Activated naive CD8-positive, alpha-beta T cell (primary cell): ENCODE data around the gene SHTN1.

ENCODE experiments used
- H3K27ac Mint-ChIP-seq: one replicate; pipeline ENCODE4 v1.8.0; 2021; ENCODE audit warnings: mixed read lengths
- H3K27me3 Mint-ChIP-seq: one replicate; pipeline ENCODE4 v1.8.0; 2021; ENCODE audit warnings: mixed read lengths
- H3K36me3 Mint-ChIP-seq: one replicate; pipeline ENCODE4 v1.8.0; 2021; ENCODE audit warnings: mixed read lengths
- H3K4me1 Mint-ChIP-seq: one replicate; pipeline ENCODE4 v1.8.0; 2021; ENCODE audit warnings: low read depth, mixed read lengths
- H3K4me3 Mint-ChIP-seq: one replicate; pipeline ENCODE4 v1.8.0; 2021; ENCODE audit warnings: mild to moderate bottlenecking, mixed read lengths
- H3K9me3 Mint-ChIP-seq: one replicate; pipeline ENCODE4 v1.8.0; 2021; ENCODE audit warnings: low read depth, mixed read lengths

SHTN1 gene

GRCh38 chr10:116880716-116881482 lies 124.1 kb downstream of the SHTN1 start:
- Mint-ChIP-seq H3K4me1 (no peaks in the 10 kb centered on the region), H3K27me3 (peaks cover 11% of the 10 kb centered on the region), H3K27ac (no peak overlapping the region), H3K36me3 (no peaks in the 10 kb centered on the region), H3K4me3 (no peak overlapping the region), H3K9me3 (no peaks in the 10 kb centered on the region)

GRCh38 chr10:116879817-116880216 lies 125.2 kb downstream of the SHTN1 start:
- Mint-ChIP-seq H3K4me3 (no peak overlapping the region), H3K27me3 (peaks cover 11% of the 10 kb centered on the region), H3K4me1 (no peaks in the 10 kb centered on the region), H3K27ac (no peak overlapping the region), H3K36me3 (no peaks in the 10 kb centered on the region), H3K9me3 (no peaks in the 10 kb centered on the region)

- H3K4me3 Mint-ChIP-seq = no peak overlapping the region
- no peak overlapping the region for H3K27ac Mint-ChIP-seq
- no peaks in the 10 kb centered on the region for H3K36me3 Mint-ChIP-seq
- no peaks in the 10 kb centered on the region for H3K9me3 Mint-ChIP-seq
- no peaks in the 10 kb centered on the region for H3K4me1 Mint-ChIP-seq
- H3K27me3 Mint-ChIP-seq = peaks cover 11% of the 10 kb centered on the region
These were observed 126.9 kb downstream of the SHTN1 start for GRCh38 chr10:116878123-116878522.

DNA sequence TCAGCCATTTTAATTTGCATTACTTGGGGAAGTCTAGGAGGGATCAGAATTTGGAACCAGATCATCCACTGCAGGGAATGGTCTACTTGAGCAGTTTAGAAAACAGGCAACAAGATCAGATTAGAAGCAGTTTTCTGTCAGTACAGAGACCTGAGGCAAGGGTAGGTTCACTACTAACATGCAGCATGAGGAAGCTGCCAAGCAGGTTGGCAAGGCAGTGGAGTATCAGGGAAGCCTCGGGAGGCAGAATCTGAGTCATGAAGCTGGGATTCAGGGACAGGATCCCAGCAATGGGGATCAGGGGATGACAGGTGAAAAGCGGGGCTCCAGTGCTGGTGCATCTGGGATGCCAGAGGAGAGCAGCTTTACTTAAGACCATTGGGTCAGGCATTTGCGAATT lies 127.6 kb downstream of the SHTN1 start:
- H3K9me3 Mint-ChIP-seq = no peaks in the 10 kb centered on the region
- no peaks in the 10 kb centered on the region for H3K4me1 Mint-ChIP-seq
- H3K4me3 Mint-ChIP-seq = no peak overlapping the region
- H3K27me3 Mint-ChIP-seq = peaks cover 11% of the 10 kb centered on the region
- H3K36me3 Mint-ChIP-seq = no peaks in the 10 kb centered on the region
- H3K27ac Mint-ChIP-seq = no peak overlapping the region

- Mint-ChIP-seq H3K36me3 (no peaks in the 10 kb centered on the region), H3K9me3 (no peaks in the 10 kb centered on the region), H3K4me3 (no peak overlapping the region), H3K4me1 (no peaks in the 10 kb centered on the region), H3K27me3 (peaks cover 3% of the 10 kb centered on the region), H3K27ac (no peak overlapping the region)
These were observed 129.1 kb downstream of the SHTN1 start for GRCh38 chr10:116875897-116876296.

GRCh38 chr10:116873134-116873533 lies 131.9 kb downstream of the SHTN1 start:
- Mint-ChIP-seq H3K27me3 (peaks cover 5% of the 10 kb centered on the region), H3K36me3 (no peaks in the 10 kb centered on the region), H3K4me1 (no peaks in the 10 kb centered on the region), H3K9me3 (no peaks in the 10 kb centered on the region), H3K4me3 (no peak overlapping the region), H3K27ac (no peak overlapping the region)

GRCh38 chr10:116870949-116871348 lies 134.0 kb downstream of the SHTN1 start:
- Mint-ChIP-seq H3K36me3 (no peaks in the 10 kb centered on the region), H3K4me3 (no peak overlapping the region), H3K9me3 (no peaks in the 10 kb centered on the region), H3K27ac (no peak overlapping the region), H3K4me1 (no peaks in the 10 kb centered on the region), H3K27me3 (peaks cover 4% of the 10 kb centered on the region)

DNA sequence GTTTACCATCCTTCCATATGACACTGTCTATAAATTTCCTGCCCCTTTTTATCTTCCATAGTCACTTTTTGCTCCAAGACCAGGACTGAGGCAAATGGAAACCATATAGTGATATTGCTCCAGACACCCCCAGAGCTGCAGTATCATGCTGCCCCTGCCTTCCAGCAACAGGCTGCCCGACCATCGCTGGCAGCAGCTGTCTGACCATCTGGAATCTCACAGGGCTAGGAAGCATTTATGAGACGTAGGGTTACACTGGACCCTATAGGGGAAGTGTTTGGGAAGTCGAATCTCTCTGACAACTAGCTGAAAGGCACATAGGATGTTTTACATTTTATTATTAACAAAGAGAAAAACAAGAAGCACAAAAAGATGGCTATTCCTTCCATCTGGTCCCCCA lies 136.3 kb downstream of the SHTN1 start:
- Mint-ChIP-seq H3K4me3 (no peak overlapping the region), H3K36me3 (no peaks in the 10 kb centered on the region), H3K9me3 (no peaks in the 10 kb centered on the region), H3K4me1 (no peaks in the 10 kb centered on the region), H3K27ac (no peak overlapping the region), H3K27me3 (peaks cover 4% of the 10 kb centered on the region)

DNA sequence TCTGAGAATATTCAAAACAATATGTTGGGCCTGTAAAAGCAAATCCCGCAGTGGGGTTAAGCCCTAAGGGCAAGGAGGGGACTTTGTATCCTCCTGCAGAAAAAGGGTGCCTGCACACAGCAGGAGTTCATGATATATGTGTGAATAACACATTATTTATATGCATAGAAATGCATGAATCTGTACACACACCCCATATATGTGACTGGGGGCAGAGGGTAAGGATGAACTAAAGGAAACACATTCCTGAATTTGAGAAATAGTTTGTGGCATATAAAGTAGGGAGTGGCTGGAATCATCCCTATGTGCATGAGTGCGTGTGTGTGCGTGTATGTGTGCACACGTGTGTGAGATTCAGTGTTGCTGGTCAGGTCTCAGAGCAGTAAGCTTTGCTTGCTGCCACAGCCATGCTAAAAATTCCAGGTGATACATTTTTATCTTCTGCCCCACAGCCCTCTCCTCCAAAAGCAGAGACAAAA lies 136.8 kb downstream of the SHTN1 start:
- Mint-ChIP-seq H3K27ac (no peak overlapping the region), H3K27me3 (peaks cover 4% of the 10 kb centered on the region), H3K4me1 (no peaks in the 10 kb centered on the region), H3K4me3 (no peak overlapping the region), H3K36me3 (no peaks in the 10 kb centered on the region), H3K9me3 (no peaks in the 10 kb centered on the region)

- H3K9me3 Mint-ChIP-seq = no peaks in the 10 kb centered on the region
- H3K4me1 Mint-ChIP-seq = no peaks in the 10 kb centered on the region
- no peak overlapping the region for H3K4me3 Mint-ChIP-seq
- H3K27me3 Mint-ChIP-seq = peaks cover 2% of the 10 kb centered on the region
- H3K36me3 Mint-ChIP-seq = no peaks in the 10 kb centered on the region
- no peak overlapping the region for H3K27ac Mint-ChIP-seq
These were observed 137.9 kb downstream of the SHTN1 start for GRCh38 chr10:116866987-116867595.

GRCh38 chr10:116866066-116866465 lies 138.9 kb downstream of the SHTN1 start:
- no peaks in the 10 kb centered on the region for H3K4me1 Mint-ChIP-seq
- no peak overlapping the region for H3K4me3 Mint-ChIP-seq
- H3K27me3 Mint-ChIP-seq = peaks cover 2% of the 10 kb centered on the region
- no peak overlapping the region for H3K27ac Mint-ChIP-seq
- no peaks in the 10 kb centered on the region for H3K9me3 Mint-ChIP-seq
- no peaks in the 10 kb centered on the region for H3K36me3 Mint-ChIP-seq

- Mint-ChIP-seq H3K27me3 (peaks cover 4% of the 10 kb centered on the region), H3K36me3 (no peaks in the 10 kb centered on the region), H3K4me3 (no peak overlapping the region), H3K27ac (no peak overlapping the region), H3K4me1 (no peaks in the 10 kb centered on the region), H3K9me3 (no peaks in the 10 kb centered on the region)
These were observed 140.6 kb downstream of the SHTN1 start for GRCh38 chr10:116864436-116864835.

DNA sequence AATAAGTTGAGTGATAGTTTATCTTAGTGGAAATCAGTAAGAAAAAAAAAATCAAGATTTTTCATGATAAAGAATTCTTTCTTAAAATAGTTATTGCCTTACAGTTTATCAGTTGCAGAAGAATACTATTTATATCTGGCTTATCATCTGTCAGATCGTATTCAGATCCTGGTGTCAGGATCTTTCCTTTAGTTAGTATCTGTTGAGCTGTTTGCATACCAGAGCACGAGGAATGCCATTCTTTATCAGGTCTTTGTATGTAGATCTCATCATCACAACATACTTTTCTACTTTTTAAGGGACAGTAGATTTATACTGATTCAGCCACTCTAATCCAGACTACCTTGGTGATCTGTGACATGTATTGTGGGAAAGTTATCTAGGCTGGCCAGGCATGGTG lies 143.2 kb downstream of the SHTN1 start:
- H3K4me1 Mint-ChIP-seq = no peaks in the 10 kb centered on the region
- no peak overlapping the region for H3K27ac Mint-ChIP-seq

DNA sequence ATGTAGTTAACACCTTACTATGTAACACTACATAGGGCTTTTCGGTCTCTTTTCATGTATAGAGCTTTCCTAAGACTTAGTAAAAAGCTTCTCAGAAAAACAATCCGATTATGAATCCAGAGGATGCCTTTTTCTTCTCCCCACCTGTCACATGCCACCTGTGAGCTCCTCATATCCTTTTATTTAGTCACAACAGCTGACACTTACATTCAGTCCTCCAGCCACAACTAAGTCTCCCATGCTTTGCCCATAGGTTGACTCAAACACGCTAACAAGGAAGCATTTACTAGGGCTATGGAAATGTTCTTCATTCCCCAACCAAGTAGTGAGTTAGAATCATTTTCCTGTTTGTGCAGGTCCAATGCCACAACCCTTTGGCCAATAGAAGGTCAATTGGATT lies 147.8 kb downstream of the SHTN1 start:
- Mint-ChIP-seq H3K27me3 (peaks cover 11% of the 10 kb centered on the region), H3K4me3 (no peak overlapping the region), H3K27ac (no peak overlapping the region), H3K4me1 (no peaks in the 10 kb centered on the region), H3K9me3 (peaks cover 6% of the 10 kb centered on the region), H3K36me3 (peaks cover 3% of the 10 kb centered on the region)

More for the DNA sequence above, 143.2 kb downstream of the SHTN1 start:
- no peak overlapping the region for H3K4me3 Mint-ChIP-seq
- peaks cover 3% of the 10 kb centered on the region for H3K36me3 Mint-ChIP-seq
- H3K9me3 Mint-ChIP-seq = peaks cover 6% of the 10 kb centered on the region
- peaks cover 3% of the 10 kb centered on the region for H3K27me3 Mint-ChIP-seq

GRCh38 chr10:116853701-116854100 lies 151.3 kb downstream of the SHTN1 start:
- Mint-ChIP-seq H3K27me3 (peaks cover 31% of the 10 kb centered on the region), H3K36me3 (peaks cover 3% of the 10 kb centered on the region), H3K4me1 (peaks cover 10% of the 10 kb centered on the region), H3K9me3 (peaks cover 6% of the 10 kb centered on the region), H3K4me3 (no peak overlapping the region), H3K27ac (no peak overlapping the region)

DNA sequence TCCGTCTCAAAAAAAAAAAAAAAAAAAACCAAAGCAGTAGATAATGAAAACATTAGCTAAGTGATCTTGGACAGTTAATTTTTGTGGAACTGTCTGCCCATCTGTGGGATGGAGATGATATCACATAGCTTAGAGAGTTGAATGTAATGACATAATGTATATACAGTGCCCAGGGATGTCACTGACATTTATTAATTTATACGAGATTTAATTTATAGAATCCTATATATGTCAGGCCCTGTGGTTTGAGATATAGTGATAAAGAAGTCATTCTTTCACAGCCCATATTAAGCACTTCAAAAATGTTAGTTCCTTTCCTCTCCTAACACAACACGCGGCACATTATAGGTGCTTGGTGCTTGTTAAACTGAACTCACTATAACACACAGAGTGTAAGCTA lies 151.7 kb downstream of the SHTN1 start:
- Mint-ChIP-seq H3K27me3 (peaks cover 35% of the 10 kb centered on the region), H3K27ac (no peak overlapping the region), H3K4me1 (peaks cover 13% of the 10 kb centered on the region), H3K9me3 (peaks cover 5% of the 10 kb centered on the region), H3K36me3 (peaks cover 3% of the 10 kb centered on the region), H3K4me3 (no peak overlapping the region)
